Endothelial cell of umbilical vein (primary cell): ENCODE data around the gene TFF1. TPM values are rescaled to one million over a fixed set of nuclear protein-coding genes. Genes with fewer than 3 reads are reported as not detected.

ENCODE experiments used
- BruUV-seq: library from RNA; stranded (reverse); fragments of 400-500 nt; replicated peaks from 2 replicates; lab custom pipeline; 2021; lab: Mats Ljungman, UMichigan
- CTCF ChIA-PET: fragments of 300-600, 350-600 bp; sonication (Branson Sonifier 250); formaldehyde crosslinking; loops from one replicate; lab custom pipeline; 2021; ENCODE audit warnings: antibody characterized with exemption, inconsistent platforms; lab: Charles Lee
- POLR2A ChIA-PET: fragments of 300-600, 350-600 bp; sonication (Branson Sonifier 250); formaldehyde crosslinking; loops from one replicate; lab custom pipeline; 2021; ENCODE audit warnings: antibody characterized with exemption, inconsistent platforms; lab: Charles Lee
- DNase-seq: peaks from one replicate; pipeline ENCODE4 v3.0.0-alpha.2; 2011; ENCODE audit warnings: low read depth, low spot score
- FAIRE-seq: peaks from 2 replicates; lab custom pipeline; 2011; peaks lifted over from hg19 to GRCh38; lab: Jason Lieb, UNC
- H2AFZ ChIP-seq: 2 replicates; pipeline ENCODE4 v1.6.0; 2012; ENCODE audit warnings: low read depth, low read length, control low read depth, inconsistent platforms
- H3K27ac ChIP-seq: 2 replicates; pipeline ENCODE4 v1.5.1; 2011; ENCODE audit warnings: low read depth, mild to moderate bottlenecking, control low read depth, low read length, moderate library complexity; ENCODE audit not compliant: insufficient read depth
- H3K27me3 ChIP-seq, 2 experiments: 2 replicates each; pipeline versions ENCODE4 v1.6.0 to v1.6.1; 2011; ENCODE audit warnings: low read length in 2 of 2, mixed read lengths in 1 of 2; ENCODE audit not compliant: control insufficient read depth in 2 of 2, insufficient read depth in 2 of 2
- H3K36me3 ChIP-seq, 2 experiments: 2 replicates in 1 of 2; 3 replicates in 1 of 2; pipeline ENCODE4 v1.5.1; 2011; ENCODE audit warnings: low read length in 2 of 2, mild to moderate bottlenecking in 1 of 2, moderate library complexity in 1 of 2; ENCODE audit not compliant: control insufficient read depth in 2 of 2, insufficient read depth in 2 of 2; ENCODE audit errors: extremely low read depth in 1 of 2
- H3K4me1 ChIP-seq: 3 replicates; pipeline ENCODE4 v1.5.1; 2011; ENCODE audit warnings: mild to moderate bottlenecking, low read length; ENCODE audit not compliant: control insufficient read depth, insufficient read depth; ENCODE audit errors: extremely low read depth
- H3K4me2 ChIP-seq: 2 replicates; pipeline ENCODE4 v1.6.1; 2011; ENCODE audit warnings: low read length, control low read depth, mixed read lengths; ENCODE audit not compliant: insufficient read depth
- H3K4me3 ChIP-seq, 3 experiments: fragments of 200-600 bp in 1 of 3; sonication (generic), shearing (Covaris generic) in 1 of 3; replicated peaks in 1 of 3; 2 replicates each; pipeline ENCODE4 v1.5.1; 2011 to 2016; ENCODE audit warnings: control low read depth in 3 of 3, low read length in 3 of 3, mild to moderate bottlenecking in 2 of 3, inconsistent platforms in 1 of 3, low read depth in 1 of 3, moderate library complexity in 1 of 3; ENCODE audit not compliant: insufficient read depth in 1 of 3
- H3K79me2 ChIP-seq: 2 replicates; pipeline ENCODE4 v1.6.0; 2012; ENCODE audit warnings: low read length, inconsistent platforms; ENCODE audit not compliant: control insufficient read depth, insufficient read depth
- H3K9ac ChIP-seq: replicated peaks from 2 replicates; pipeline ENCODE3; 2011; ENCODE audit warnings: low read length, control low read depth; ENCODE audit not compliant: insufficient read depth; ENCODE audit errors: extremely low read depth
- H3K9me1 ChIP-seq: replicated peaks from 3 replicates; pipeline ENCODE4 v1.6.0; 2011; ENCODE audit warnings: mild to moderate bottlenecking, low read length; ENCODE audit not compliant: control insufficient read depth, insufficient read depth; ENCODE audit errors: extremely low read depth
- H3K9me3 ChIP-seq: replicated peaks from 2 replicates; pipeline ENCODE4 v1.5.1; 2012; ENCODE audit warnings: low read length, inconsistent platforms; ENCODE audit not compliant: control insufficient read depth, insufficient read depth
- H4K20me1 ChIP-seq: replicated peaks from 2 replicates; pipeline ENCODE3; 2011; ENCODE audit warnings: mild to moderate bottlenecking, low read length; ENCODE audit not compliant: control insufficient read depth, insufficient read depth; ENCODE audit errors: extremely low read depth
- EZH2 ChIP-seq: IDR thresholded peaks from 2 replicates; pipeline ENCODE4 v1.6.1; 2012; ENCODE audit warnings: borderline replicate concordance, low read depth, mild to moderate bottlenecking, moderate library complexity, low read length, inconsistent platforms; ENCODE audit not compliant: severe bottlenecking
- FOS ChIP-seq: IDR thresholded peaks from 2 replicates; pipeline ENCODE4 v1.6.1; 2011; ENCODE audit warnings: mild to moderate bottlenecking, low read length, moderate library complexity, borderline replicate concordance; ENCODE audit not compliant: insufficient read depth
- GATA2 ChIP-seq: IDR thresholded peaks from 2 replicates; pipeline ENCODE4 v1.7.0; 2011; ENCODE audit warnings: low read depth, mild to moderate bottlenecking, moderate library complexity, mixed read lengths, low read length; ENCODE audit not compliant: insufficient read length, insufficient read depth
- JUN ChIP-seq: IDR thresholded peaks from 2 replicates; pipeline ENCODE4 v1.6.1; 2011; ENCODE audit warnings: borderline replicate concordance, low read depth; ENCODE audit not compliant: insufficient read length, insufficient read depth
- MYC ChIP-seq: IDR thresholded peaks from one replicate; pipeline ENCODE4 v1.6.1; 2011; ENCODE audit warnings: mild to moderate bottlenecking, low read depth, low read length
- POLR2A ChIP-seq: IDR thresholded peaks from 2 replicates; pipeline ENCODE4 v1.6.1; 2012; ENCODE audit warnings: low read depth, mild to moderate bottlenecking, control low read depth, low read length
- POLR2AphosphoS5 ChIP-seq: IDR thresholded peaks from 2 replicates; pipeline ENCODE4 v1.6.1; 2012; ENCODE audit warnings: low read depth, mild to moderate bottlenecking, control low read depth, low read length, moderate library complexity; ENCODE audit not compliant: insufficient read depth
- dilution Hi-C: fragments of 300-500 bp; cut with MboI; formaldehyde crosslinking; loops from one replicate; pipeline ENCODE4 v1.15.0; 2019; ENCODE audit warnings: low sequenced_read_pairs; ENCODE audit not compliant: extremely low pct_ligation_motif_present
- intact Hi-C: fragments of 100-400 bp; cut with micrococcal nuclease; formaldehyde crosslinking; loops from one replicate; pipeline ENCODE4 v1.10.0; 2022
- polyA plus RNA-seq, 4 experiments: library from polyadenylated mRNA; depleted of rRNA in 3 of 4; stranded (reverse) in 3 of 4; unstranded in 1 of 4; fragments of >200 nt; gene quantifications; 2 replicates each; pipeline versions ENCODE4 v1.2.1 to v1.2.3, GENCODE V29; 2011 to 2012; ENCODE audit warnings: missing spikeins in 1 of 4
- total RNA-seq: library from RNA; stranded (reverse); gene quantifications from 2 replicates; pipeline ENCODE4 v1.2.3, GENCODE V29; 2021
- TF ChIP-seq, protein P1 (sequence below): IDR thresholded peaks from 2 replicates; pipeline ENCODE4 v1.6.1; 2011; ENCODE audit not compliant: insufficient read depth, insufficient read length
- TF ChIP-seq, protein P2 (sequence below), 2 donors: IDR thresholded peaks; 1 replicate in 1 of 2; 2 replicates in 1 of 2; pipeline ENCODE4 v1.5.1; 2011; ENCODE audit warnings: low read length in 2 of 2, mild to moderate bottlenecking in 2 of 2, moderate library complexity in 2 of 2, control low read depth in 1 of 2, inconsistent platforms in 1 of 2, low read depth in 1 of 2; ENCODE audit not compliant: insufficient read depth in 1 of 2; ENCODE audit errors: extremely low read depth in 1 of 2

The TFF1 gene
- total and polyA plus RNA-seq, 2 donors (not counting 3 experiments of a cell fraction or from before 2014, with no cell fraction given) = not detected

DNA sequence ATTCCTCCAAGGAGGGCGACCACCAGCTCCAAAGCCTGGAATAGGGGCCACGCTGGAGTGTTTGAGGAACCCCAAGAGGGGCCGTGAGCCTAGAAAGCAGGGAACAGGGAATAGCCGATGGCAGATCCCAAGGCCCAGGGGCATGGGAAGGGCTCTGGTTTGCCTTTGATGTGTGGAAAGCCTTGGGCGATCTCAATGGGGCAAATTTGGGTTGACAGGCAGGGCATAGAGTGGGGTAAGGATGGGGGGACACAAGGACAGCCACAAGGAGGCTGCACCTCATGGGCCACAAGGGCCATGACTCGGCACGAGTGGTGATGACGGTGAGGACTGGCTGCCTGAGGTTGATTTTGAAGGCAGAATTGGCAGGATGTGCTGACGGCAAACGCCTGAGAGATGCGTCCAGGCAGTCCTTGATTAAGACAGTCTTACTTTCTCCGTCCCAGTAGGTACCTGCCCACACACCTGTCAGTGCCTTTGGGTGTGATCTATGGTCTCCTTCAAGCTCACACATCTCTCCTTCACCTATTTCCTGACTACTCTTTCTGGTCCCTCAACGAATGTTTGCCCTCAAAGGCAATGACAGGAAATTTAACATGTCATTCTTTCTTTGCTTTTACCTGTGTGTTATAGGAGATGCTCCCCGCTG, 31.5 kb upstream of the TFF1 start:
- CTCF ChIA-PET = interaction anchor here (1.2 kb wide), 1 partner anchor 9 kb away, joined by 4 read pairs; no protein-coding TSS in a partner anchor
- H3K9me1 ChIP-seq = no peaks in the 10 kb centered on the region
- dilution Hi-C loops = no loop called here

DNA sequence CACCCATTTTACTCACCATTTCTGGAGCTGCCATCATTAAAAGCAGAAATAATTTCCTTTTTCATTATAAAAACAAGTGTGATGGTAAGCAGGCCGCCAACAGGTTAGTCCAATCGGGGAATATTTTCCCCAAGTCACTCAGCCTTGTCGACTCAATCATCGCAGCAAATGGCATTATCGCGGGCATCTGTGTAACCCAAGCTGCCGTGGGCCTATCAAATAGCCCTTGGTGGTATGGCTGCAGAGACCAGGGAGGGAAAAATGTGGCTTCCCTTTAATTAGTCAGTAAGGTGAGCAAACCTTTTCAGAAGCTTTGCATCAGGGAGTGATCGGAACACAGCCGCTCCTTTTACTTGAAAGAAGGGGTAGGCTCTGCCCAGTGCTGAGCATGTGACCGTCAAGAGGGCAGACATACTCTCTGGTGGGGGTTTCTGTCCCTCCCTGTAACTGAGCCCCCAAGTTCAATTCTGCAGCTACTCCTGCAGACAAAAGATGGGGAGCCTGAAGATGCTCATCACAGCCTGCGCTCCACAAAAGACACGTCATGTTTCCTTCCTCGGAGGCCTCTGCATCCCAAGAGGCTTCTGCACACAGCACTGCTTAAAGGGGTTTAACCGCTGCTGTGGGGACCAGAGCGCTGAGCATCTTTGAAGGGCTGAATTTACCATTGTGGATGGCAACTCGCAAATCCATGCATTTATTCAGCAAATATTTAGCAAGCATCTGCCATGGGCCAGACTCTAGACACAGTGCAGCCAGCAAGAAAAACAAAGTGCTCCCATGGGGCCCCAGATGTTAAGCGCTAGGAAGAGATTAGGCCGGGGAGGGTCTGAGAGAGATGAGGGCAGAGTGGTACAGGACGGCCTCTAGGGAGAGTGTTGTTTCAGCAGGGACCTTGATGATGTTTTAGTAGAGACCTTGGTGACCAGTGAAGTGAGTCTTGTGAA, 30.7 kb upstream of the TFF1 start:
- no peaks in the 10 kb centered on the region for H3K79me2 ChIP-seq
- no TSS peak for BruUV-seq
- H3K4me3 ChIP-seq = no peak overlapping the region
- intact Hi-C loops (no loop called here), dilution Hi-C loops (no loop called here)
- H3K9me3 ChIP-seq = no peaks in the 10 kb centered on the region
- H3K9ac ChIP-seq = no peak overlapping the region
- peaks cover 2 to 17% of the 10 kb centered on the region in 2 experiments for H3K27me3 ChIP-seq
- H3K36me3 ChIP-seq = no peaks in the 10 kb centered on the region
- H3K4me1 ChIP-seq = no peaks in the 10 kb centered on the region
- TF ChIP-seq FOS (no peak), POLR2A (no peak), EZH2 (no peak), GATA2 (no peak), POLR2AphosphoS5 (no peak), MYC (no peak), JUN (no peak)
- TF ChIP-seq, protein P1, sequence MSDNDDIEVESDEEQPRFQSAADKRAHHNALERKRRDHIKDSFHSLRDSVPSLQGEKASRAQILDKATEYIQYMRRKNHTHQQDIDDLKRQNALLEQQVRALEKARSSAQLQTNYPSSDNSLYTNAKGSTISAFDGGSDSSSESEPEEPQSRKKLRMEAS = no peak
- TF ChIP-seq, protein P2, sequence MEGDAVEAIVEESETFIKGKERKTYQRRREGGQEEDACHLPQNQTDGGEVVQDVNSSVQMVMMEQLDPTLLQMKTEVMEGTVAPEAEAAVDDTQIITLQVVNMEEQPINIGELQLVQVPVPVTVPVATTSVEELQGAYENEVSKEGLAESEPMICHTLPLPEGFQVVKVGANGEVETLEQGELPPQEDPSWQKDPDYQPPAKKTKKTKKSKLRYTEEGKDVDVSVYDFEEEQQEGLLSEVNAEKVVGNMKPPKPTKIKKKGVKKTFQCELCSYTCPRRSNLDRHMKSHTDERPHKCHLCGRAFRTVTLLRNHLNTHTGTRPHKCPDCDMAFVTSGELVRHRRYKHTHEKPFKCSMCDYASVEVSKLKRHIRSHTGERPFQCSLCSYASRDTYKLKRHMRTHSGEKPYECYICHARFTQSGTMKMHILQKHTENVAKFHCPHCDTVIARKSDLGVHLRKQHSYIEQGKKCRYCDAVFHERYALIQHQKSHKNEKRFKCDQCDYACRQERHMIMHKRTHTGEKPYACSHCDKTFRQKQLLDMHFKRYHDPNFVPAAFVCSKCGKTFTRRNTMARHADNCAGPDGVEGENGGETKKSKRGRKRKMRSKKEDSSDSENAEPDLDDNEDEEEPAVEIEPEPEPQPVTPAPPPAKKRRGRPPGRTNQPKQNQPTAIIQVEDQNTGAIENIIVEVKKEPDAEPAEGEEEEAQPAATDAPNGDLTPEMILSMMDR (IDR thresholded peaks at IDR 0.05; ENCODE audit: extremely low read depth in 1 of 2, insufficient read depth in 1 of 2, low read depth in 1 of 2, low read length in 2 of 2) = no peak
- ChIA-PET POLR2A (no interaction called here), CTCF (no interaction called here)
- no peak overlapping the region for H2AFZ ChIP-seq
- DNase-seq = no peak
- no peak overlapping the region for H3K27ac ChIP-seq
- H4K20me1 ChIP-seq = no peaks in the 10 kb centered on the region
- no peak overlapping the region for H3K4me2 ChIP-seq
- no peaks in the 10 kb centered on the region for H3K9me1 ChIP-seq
- no peak for FAIRE-seq

More for the DNA sequence above, 31.5 kb upstream of the TFF1 start:
- Histone ChIP-seq H3K27ac (no peak overlapping the region), H4K20me1 (no peaks in the 10 kb centered on the region), H3K4me2 (no peak overlapping the region), H3K27me3 (peaks cover 2 to 17% of the 10 kb centered on the region in 2 experiments), H3K79me2 (no peaks in the 10 kb centered on the region), H3K9me3 (no peaks in the 10 kb centered on the region), H3K4me1 (no peaks in the 10 kb centered on the region), H3K9ac (no peak overlapping the region), H2AFZ (no peak overlapping the region), H3K36me3 (no peaks in the 10 kb centered on the region), H3K4me3 (no peak overlapping the region)
- BruUV-seq = no TSS peak
- intact Hi-C loops = no loop called here
- POLR2A ChIA-PET = no interaction called here
- DNase-seq (no peak), FAIRE-seq (no peak)
- TF ChIP-seq, protein P1 = no peak
- TF ChIP-seq POLR2A (no peak), GATA2 (no peak), EZH2 (no peak)
